GM18909 (cell line): ENCODE results near the gene ADGRV1.
"Not testable (repeated sequence)": the region's sequence is repeated elsewhere in the genome, so short reads cannot be mapped to it uniquely, and the experiment has no call there.

Experiments used
- ATAC-seq: cut with Tn5 transposase; IDR thresholded peaks from one replicate; pipeline ENCODE4 v1.9.1; 2021; ENCODE audit warnings: mild to moderate bottlenecking; ENCODE audit not compliant: unreplicated experiment, poor library complexity

ADGRV1 gene

GRCh38 chr5:90707698-90708097 lies 149.1 kb downstream of the ADGRV1 start:
- no peak for ATAC-seq

- ATAC-seq: peak; percentile 78
Measured at GRCh38 chr5:90709323-90710155, 150.9 kb downstream of the ADGRV1 start.

DNA sequence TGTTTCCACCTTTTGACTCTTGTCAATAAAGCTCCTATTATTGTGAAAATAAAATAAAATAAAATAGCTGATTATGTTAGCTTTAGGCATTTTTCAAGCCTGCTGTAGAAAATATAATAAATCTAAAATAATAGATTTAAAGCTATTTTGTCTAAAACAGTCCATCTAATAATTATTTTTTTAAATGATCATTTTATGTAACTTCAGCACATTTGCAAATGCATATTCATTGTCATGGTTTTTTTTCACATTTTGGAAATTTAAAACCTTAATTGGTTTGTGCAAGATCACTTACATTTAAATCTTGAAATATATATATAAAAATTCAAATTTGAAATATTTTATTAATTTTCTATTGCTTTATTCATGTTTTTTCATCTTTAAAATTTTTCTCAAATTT lies 159.8 kb downstream of the ADGRV1 start:
- no peak for ATAC-seq

GRCh38 chr5:90739567-90739966 lies 181.0 kb downstream of the ADGRV1 start:
- no peak for ATAC-seq

DNA sequence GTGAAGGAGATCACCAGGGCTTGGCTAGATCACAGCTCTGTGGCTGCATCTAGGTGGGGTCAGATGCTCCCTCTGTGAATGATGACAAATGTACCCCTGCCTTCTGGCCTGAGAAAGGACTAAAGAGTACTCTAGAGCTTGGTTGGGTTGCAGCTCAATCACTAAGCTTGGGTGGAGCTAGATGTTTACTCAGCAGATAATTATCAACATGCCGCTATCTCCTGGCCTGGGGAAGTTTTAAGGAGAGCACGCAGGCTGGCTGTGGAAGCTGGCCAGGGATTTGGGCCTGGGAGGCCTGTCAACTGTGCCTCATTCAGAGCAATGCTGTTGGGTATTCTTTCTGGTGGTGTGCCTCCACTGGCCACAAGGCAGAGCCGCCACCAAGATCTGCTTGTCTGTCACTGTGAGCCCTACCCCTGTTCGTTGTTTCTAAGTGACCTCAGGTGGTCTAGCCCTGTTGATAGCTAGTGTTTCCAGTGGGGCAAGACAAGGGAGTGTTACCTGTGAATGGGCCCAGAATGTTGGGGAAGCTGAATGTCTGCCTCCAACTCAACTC lies 181.7 kb downstream of the ADGRV1 start:
- ATAC-seq: no peak

- ATAC-seq: no peak
Measured at GRCh38 chr5:90741022-90741564, 182.5 kb downstream of the ADGRV1 start.

GRCh38 chr5:90746119-90746518 lies 187.5 kb downstream of the ADGRV1 start:
- no peak for ATAC-seq

DNA sequence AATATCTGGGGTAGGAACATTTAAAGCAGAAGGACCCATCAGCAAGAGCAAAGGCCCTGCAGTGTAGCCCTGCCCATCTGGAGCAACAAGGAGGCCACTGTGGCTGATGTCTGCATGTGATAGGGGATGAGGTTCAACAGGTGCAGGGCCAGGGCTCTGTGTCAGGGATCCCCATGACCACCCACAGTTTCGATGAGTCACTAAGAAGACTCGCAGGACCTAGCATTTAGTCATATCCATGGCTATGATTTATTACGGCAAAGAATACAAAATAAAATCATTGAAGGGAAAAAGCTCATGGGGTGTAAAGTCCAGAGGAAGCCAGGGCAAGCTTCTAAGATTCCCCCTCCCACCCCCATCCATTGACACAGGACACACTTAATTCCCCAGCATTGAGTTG lies 188.6 kb downstream of the ADGRV1 start:
- no peak for ATAC-seq

DNA sequence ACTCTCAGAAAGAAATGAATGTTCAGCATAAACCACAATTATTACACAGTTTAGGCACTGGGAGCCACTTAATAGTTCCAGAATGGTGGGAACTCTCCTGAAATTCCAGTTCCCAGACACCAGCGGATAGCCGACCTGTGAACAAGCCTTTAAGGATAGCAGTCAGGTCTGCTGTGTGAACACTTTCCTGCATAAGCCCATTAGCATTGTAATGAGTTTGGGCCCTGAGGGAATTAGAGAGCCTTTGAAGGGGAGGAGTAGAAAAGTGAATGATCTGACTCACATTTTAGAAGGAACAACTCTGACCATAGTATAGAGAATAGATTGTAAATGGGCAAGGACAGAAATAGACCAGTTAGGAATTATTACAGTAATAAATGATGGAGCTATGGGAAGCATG lies 189.1 kb downstream of the ADGRV1 start:
- ATAC-seq: no peak

- no peak for ATAC-seq
Measured at GRCh38 chr5:90759119-90759518, 200.5 kb downstream of the ADGRV1 start.

- no peak for ATAC-seq
Measured at GRCh38 chr5:90767710-90768109, 209.1 kb downstream of the ADGRV1 start.

DNA sequence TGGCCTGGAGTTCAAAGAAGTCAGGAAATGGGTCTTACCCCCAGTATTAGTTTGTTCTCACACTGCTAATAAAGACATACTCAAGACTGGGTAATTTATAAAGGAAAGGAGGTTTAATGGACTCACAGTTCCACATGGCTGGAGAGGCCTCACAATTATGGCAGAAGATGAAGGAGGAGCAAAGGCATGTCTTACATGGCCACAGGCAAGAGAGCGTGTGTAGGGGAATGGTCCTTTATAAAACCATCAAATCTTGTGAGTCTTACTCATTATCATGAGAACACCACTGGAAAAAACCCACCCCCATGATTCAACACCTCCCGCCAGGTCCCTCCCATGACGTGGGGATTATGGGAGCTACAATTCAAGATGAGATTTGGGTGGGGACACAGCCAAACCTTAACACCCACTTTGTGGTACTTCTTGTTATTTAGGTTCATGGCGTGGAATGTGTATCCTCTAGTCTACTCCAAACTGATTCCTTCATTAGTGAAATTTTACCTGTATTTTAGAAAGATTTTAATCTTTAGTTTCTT lies 211.5 kb downstream of the ADGRV1 start:
- not testable (repeated sequence) for ATAC-seq

- ATAC-seq: no peak
Measured at GRCh38 chr5:90777959-90778358, 219.4 kb downstream of the ADGRV1 start.

- ATAC-seq: peak; percentile 92
Measured at GRCh38 chr5:90783460-90784333, 225.1 kb downstream of the ADGRV1 start.

- ATAC-seq: no peak
Measured at GRCh38 chr5:90786756-90787155, 228.2 kb downstream of the ADGRV1 start.

- no peak for ATAC-seq
Measured at GRCh38 chr5:90792725-90793124, 234.1 kb downstream of the ADGRV1 start.

DNA sequence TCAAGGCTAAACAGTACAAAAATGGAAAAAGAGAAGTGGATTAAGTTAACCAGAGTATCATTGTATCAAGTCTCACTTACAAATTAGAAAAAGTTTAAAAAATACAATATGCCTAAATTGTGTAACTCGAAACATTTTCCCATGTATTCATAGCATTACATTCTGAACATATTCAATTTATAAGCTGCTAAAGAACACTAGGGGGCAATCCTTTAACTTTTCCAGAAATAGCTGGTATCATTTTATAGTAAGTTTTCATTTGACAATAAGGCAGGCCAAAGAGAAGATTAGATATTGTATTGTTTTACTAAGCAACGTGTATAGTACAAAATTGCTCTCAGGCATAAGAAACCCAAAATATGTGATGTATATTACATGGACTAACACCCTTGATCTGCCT lies 234.6 kb downstream of the ADGRV1 start:
- ATAC-seq: no peak

GRCh38 chr5:90796919-90797318 lies 238.3 kb downstream of the ADGRV1 start:
- not testable (repeated sequence) for ATAC-seq

DNA sequence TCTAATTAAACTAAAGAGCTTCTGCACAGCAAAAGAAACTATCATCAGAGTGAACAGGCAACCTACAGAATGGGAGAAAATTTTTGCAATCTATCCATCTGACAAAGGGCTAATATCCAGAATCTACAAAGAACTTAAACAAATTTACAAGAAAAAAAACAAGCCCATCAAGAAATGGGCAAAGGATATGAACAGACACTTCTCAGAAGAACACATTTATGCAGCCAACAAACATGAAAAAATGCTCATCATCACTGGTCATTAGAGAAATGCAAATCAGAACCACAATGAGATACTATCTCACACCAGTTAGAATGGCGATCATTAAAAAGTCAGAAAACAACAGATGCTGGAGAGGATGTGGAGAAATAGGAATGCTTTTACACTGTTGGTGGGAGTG lies 241.5 kb downstream of the ADGRV1 start:
- ATAC-seq: not testable (repeated sequence)

GRCh38 chr5:90800515-90800914 lies 241.9 kb downstream of the ADGRV1 start:
- ATAC-seq: not testable (repeated sequence)
